Loucy (cell line): Measurements from ENCODE around the gene CYP3A4.

Source experiments
- H2AFZ ChIP-seq: fragments of 200-600 bp; sonication (generic); 2 replicates; pipeline ENCODE4 v1.6.0; 2016; ENCODE audit warnings: antibody characterized with exemption, mild to moderate bottlenecking, low read length, moderate library complexity
- H3F3A ChIP-seq: fragments of 200-600 bp; 2 replicates; pipeline ENCODE4 v1.6.0; 2016; ENCODE audit warnings: antibody characterized with exemption, low read depth, mild to moderate bottlenecking
- H3K27me3 ChIP-seq: fragments of 200-600 bp; sonication (generic); 2 replicates; pipeline ENCODE4 v1.6.1; 2014; ENCODE audit warnings: low read length, mild to moderate bottlenecking; ENCODE audit not compliant: insufficient read depth, poor library complexity, severe bottlenecking
- H3K36me3 ChIP-seq: fragments of 200-600 bp; sonication (generic); 2 replicates; pipeline ENCODE4 v1.6.1; 2016; ENCODE audit warnings: low read length; ENCODE audit not compliant: insufficient read depth
- H3K4me1 ChIP-seq: fragments of 200-600 bp; sonication (generic); 2 replicates; pipeline ENCODE4 v1.5.1; 2014; ENCODE audit warnings: low read length, mild to moderate bottlenecking; ENCODE audit not compliant: insufficient read depth, poor library complexity, severe bottlenecking
- H3K4me2 ChIP-seq: fragments of 200-600 bp; sonication (generic); 2 replicates; pipeline ENCODE4 v1.6.0; 2014; ENCODE audit warnings: antibody characterized with exemption, low read length, low read depth, mild to moderate bottlenecking; ENCODE audit not compliant: poor library complexity, severe bottlenecking
- H3K4me3 ChIP-seq: fragments of 200-600 bp; sonication (generic); 2 replicates; pipeline ENCODE4 v1.5.1; 2014; ENCODE audit warnings: low read length, mild to moderate bottlenecking, mixed read lengths; ENCODE audit not compliant: poor library complexity, severe bottlenecking
- H3K79me2 ChIP-seq: fragments of 200-600 bp; sonication (generic); 2 replicates; pipeline ENCODE4 v1.6.1; 2014; ENCODE audit warnings: low read length; ENCODE audit not compliant: insufficient read depth
- H3K9ac ChIP-seq: fragments of 200-600 bp; sonication (generic); 2 replicates; pipeline ENCODE4 v1.6.0; 2014; ENCODE audit warnings: mild to moderate bottlenecking, low read depth, low read length, moderate library complexity; ENCODE audit not compliant: poor library complexity, severe bottlenecking
- H3K9me2 ChIP-seq: fragments of 200-600 bp; sonication (generic); replicated peaks from 2 replicates; pipeline ENCODE4 v1.6.1; 2016; ENCODE audit warnings: low read depth, low read length, mixed read lengths
- H3K9me3 ChIP-seq: fragments of 200-600 bp; sonication (generic); 2 replicates; pipeline ENCODE4 v1.6.1; 2014; ENCODE audit warnings: mild to moderate bottlenecking, antibody characterized with exemption, low read length, low read depth; ENCODE audit not compliant: insufficient read depth
- H4K20me1 ChIP-seq: fragments of 200-600 bp; sonication (generic); 2 replicates; pipeline ENCODE4 v1.6.0; 2014; ENCODE audit warnings: antibody characterized with exemption, low read length, mild to moderate bottlenecking; ENCODE audit not compliant: insufficient read depth, poor library complexity, severe bottlenecking
- EZH2phosphoT487 ChIP-seq: fragments of 200-600 bp; IDR thresholded peaks from 2 replicates; pipeline ENCODE4 v1.6.1; 2018; ENCODE audit warnings: antibody characterized with exemption, mild to moderate bottlenecking, moderate library complexity, borderline replicate concordance
- TF ChIP-seq, protein P1 (sequence below): fragments of 200-600 bp; sonication (generic); conservative IDR thresholded peaks from 2 replicates; pipeline ENCODE4 v1.5.1; 2014; ENCODE audit warnings: mild to moderate bottlenecking, antibody characterized with exemption, low read length

The CYP3A4 gene

GRCh38 chr7:99784007-99784406 lies at the start of gene CYP3A4:
Gene CYP3A4 (minus strand): TSS chr7:99784184. CDS start chr7:99784081, 103 bp downstream.
- Histone ChIP-seq H3F3A (no peaks in the 10 kb centered on the region), H3K27me3 (no peaks in the 10 kb centered on the region)
- TF ChIP-seq, protein P1, sequence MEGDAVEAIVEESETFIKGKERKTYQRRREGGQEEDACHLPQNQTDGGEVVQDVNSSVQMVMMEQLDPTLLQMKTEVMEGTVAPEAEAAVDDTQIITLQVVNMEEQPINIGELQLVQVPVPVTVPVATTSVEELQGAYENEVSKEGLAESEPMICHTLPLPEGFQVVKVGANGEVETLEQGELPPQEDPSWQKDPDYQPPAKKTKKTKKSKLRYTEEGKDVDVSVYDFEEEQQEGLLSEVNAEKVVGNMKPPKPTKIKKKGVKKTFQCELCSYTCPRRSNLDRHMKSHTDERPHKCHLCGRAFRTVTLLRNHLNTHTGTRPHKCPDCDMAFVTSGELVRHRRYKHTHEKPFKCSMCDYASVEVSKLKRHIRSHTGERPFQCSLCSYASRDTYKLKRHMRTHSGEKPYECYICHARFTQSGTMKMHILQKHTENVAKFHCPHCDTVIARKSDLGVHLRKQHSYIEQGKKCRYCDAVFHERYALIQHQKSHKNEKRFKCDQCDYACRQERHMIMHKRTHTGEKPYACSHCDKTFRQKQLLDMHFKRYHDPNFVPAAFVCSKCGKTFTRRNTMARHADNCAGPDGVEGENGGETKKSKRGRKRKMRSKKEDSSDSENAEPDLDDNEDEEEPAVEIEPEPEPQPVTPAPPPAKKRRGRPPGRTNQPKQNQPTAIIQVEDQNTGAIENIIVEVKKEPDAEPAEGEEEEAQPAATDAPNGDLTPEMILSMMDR, result no peak
- no peak for TF ChIP-seq EZH2phosphoT487

GRCh38 chr7:99833289-99833877 lies 49.4 kb upstream of the CYP3A4 start:
- Histone ChIP-seq H3K4me3 (no peak overlapping the region), H3F3A (no peaks in the 10 kb centered on the region), H3K4me1 (no peaks in the 10 kb centered on the region), H3K4me2 (no peak overlapping the region), H3K36me3 (no peaks in the 10 kb centered on the region), H3K9me3 (no peaks in the 10 kb centered on the region), H3K9ac (no peak overlapping the region), H2AFZ (no peak overlapping the region), H3K79me2 (no peaks in the 10 kb centered on the region), H3K9me2 (no peaks in the 10 kb centered on the region), H3K27me3 (no peaks in the 10 kb centered on the region), H4K20me1 (no peaks in the 10 kb centered on the region)
- TF ChIP-seq EZH2phosphoT487, result no peak
- TF ChIP-seq, protein P1, result no peak

More at GRCh38 chr7:99784007-99784406, at the start of gene CYP3A4:
- H3K9me2 ChIP-seq, result no peaks in the 10 kb centered on the region
- no peaks in the 10 kb centered on the region for H3K36me3 ChIP-seq
- no peaks in the 10 kb centered on the region for H4K20me1 ChIP-seq
- peaks cover 4% of the 10 kb centered on the region for H3K4me1 ChIP-seq
- H3K9ac ChIP-seq, result no peak within 1 kb of the TSS
- H2AFZ ChIP-seq, result no peak within 1 kb of the TSS
- no peaks in the 10 kb centered on the region for H3K79me2 ChIP-seq
- no peaks in the 10 kb centered on the region for H3K9me3 ChIP-seq
- no peak within 1 kb of the TSS for H3K4me2 ChIP-seq
- no peak within 1 kb of the TSS for H3K4me3 ChIP-seq

GRCh38 chr7:99831595-99831994 lies 47.6 kb upstream of the CYP3A4 start:
- Histone ChIP-seq H3K36me3 (no peaks in the 10 kb centered on the region), H3K27me3 (no peaks in the 10 kb centered on the region), H3K9me2 (no peaks in the 10 kb centered on the region), H3K4me1 (peaks cover 3% of the 10 kb centered on the region), H3K4me2 (no peak overlapping the region), H3K4me3 (no peak overlapping the region), H3K9me3 (no peaks in the 10 kb centered on the region), H3F3A (no peaks in the 10 kb centered on the region), H2AFZ (no peak overlapping the region), H3K9ac (no peak overlapping the region), H3K79me2 (no peaks in the 10 kb centered on the region), H4K20me1 (no peaks in the 10 kb centered on the region)
- TF ChIP-seq, protein P1, result no peak
- no peak for TF ChIP-seq EZH2phosphoT487
